HEK293 (cell line): Measurements from ENCODE around the gene WIPI1.

ENCODE experiments used
- CTCF ChIA-PET: fragments of 350-600 bp; formaldehyde crosslinking; extraction: SDS; loops from one replicate; lab custom pipeline; 2021; ENCODE audit warnings: antibody characterized with exemption; lab: Yijun Ruan, JAX
- POLR2A ChIA-PET: fragments of 300-600 bp; formaldehyde crosslinking; extraction: SDS; loops from one replicate; lab custom pipeline; 2020; ENCODE audit warnings: antibody characterized with exemption, inconsistent platforms; lab: Yijun Ruan, JAX
- H3K27ac ChIP-seq: fragments of 200-500 bp; sonication (Bioruptor generic); 2 replicates; pipeline ENCODE4 v1.5.1; 2014; ENCODE audit warnings: low read depth, low read length, control low read depth, inconsistent platforms; ENCODE audit errors: extremely low read depth
- H3K36me3 ChIP-seq, 2 experiments: fragments of 200-500 bp in 1 of 2; sonication (Bioruptor generic) in 1 of 2; 1 replicate in 1 of 2; 2 replicates in 1 of 2; pipeline ENCODE4 v1.5.1; 2014 to 2017; ENCODE audit warnings: inconsistent platforms in 2 of 2, low read length in 2 of 2; ENCODE audit not compliant: control insufficient read depth in 2 of 2, insufficient read depth in 1 of 2
- H3K4me1 ChIP-seq: fragments of 200-500 bp; sonication (Bioruptor generic); 2 replicates; pipeline ENCODE4 v1.5.1; 2014; ENCODE audit warnings: mild to moderate bottlenecking, low read length, inconsistent platforms; ENCODE audit not compliant: control insufficient read depth, insufficient read depth
- H3K4me3 ChIP-seq: 2 replicates; pipeline ENCODE4 v1.5.1; 2011; ENCODE audit warnings: low read depth, mild to moderate bottlenecking, control low read depth, low read length, moderate library complexity
- H3K9me3 ChIP-seq: fragments of 200-500 bp; sonication (Bioruptor generic); 2 replicates; pipeline ENCODE4 v1.5.1; 2014; ENCODE audit warnings: low read depth, low read length, inconsistent platforms; ENCODE audit not compliant: control insufficient read depth, insufficient read depth
- GLI4 ChIP-seq: fragments of 450-650 bp; formaldehyde crosslinking; IDR thresholded peaks from 2 replicates; pipeline ENCODE4 v1.5.1; 2016; ENCODE audit warnings: missing biosample characterization, missing genetic modification characterization
- IKZF3 ChIP-seq: fragments of 450-650 bp; IDR thresholded peaks from 2 replicates; pipeline ENCODE4 v1.5.0; 2018; ENCODE audit warnings: missing biosample characterization, mild to moderate bottlenecking, missing genetic modification characterization, moderate library complexity
- KLF10 ChIP-seq: fragments of 450-650 bp; IDR thresholded peaks from 2 replicates; pipeline ENCODE4 v1.5.1; 2018; ENCODE audit warnings: missing biosample characterization, mild to moderate bottlenecking, missing genetic modification characterization
- KLF8 ChIP-seq: fragments of 450-650 bp; formaldehyde crosslinking; IDR thresholded peaks from 2 replicates; pipeline ENCODE4 v1.5.1; 2016; ENCODE audit warnings: missing biosample characterization, missing genetic modification characterization
- KLF9 ChIP-seq: fragments of 450-650 bp; formaldehyde crosslinking; IDR thresholded peaks from 2 replicates; pipeline ENCODE4 v1.5.1; 2016; ENCODE audit warnings: missing biosample characterization, missing genetic modification characterization, low read depth
- SP7 ChIP-seq: fragments of 450-650 bp; formaldehyde crosslinking; IDR thresholded peaks from 2 replicates; pipeline ENCODE4 v1.5.1; 2016; ENCODE audit warnings: missing biosample characterization, missing genetic modification characterization
- ZBTB17 ChIP-seq: fragments of 450-650 bp; formaldehyde crosslinking; IDR thresholded peaks from 2 replicates; pipeline ENCODE4 v1.5.1; 2016; ENCODE audit warnings: missing biosample characterization, missing genetic modification characterization
- ZBTB20 ChIP-seq: fragments of 450-650 bp; formaldehyde crosslinking; IDR thresholded peaks from 2 replicates; pipeline ENCODE4 v1.5.1; 2016; ENCODE audit warnings: missing biosample characterization, missing genetic modification characterization
- ZBTB21 ChIP-seq: fragments of 450-650 bp; formaldehyde crosslinking; IDR thresholded peaks from 2 replicates; pipeline ENCODE4 v1.5.1; 2017; ENCODE audit warnings: missing biosample characterization, missing genetic modification characterization
- ZNF214 ChIP-seq: fragments of 450-650 bp; formaldehyde crosslinking; IDR thresholded peaks from 2 replicates; pipeline ENCODE4 v1.5.1; 2017; ENCODE audit warnings: missing biosample characterization, mild to moderate bottlenecking, missing genetic modification characterization, borderline replicate concordance
- ZNF335 ChIP-seq: fragments of 450-650 bp; formaldehyde crosslinking; conservative IDR thresholded peaks from 2 replicates; pipeline ENCODE4 v1.5.1; 2016; ENCODE audit warnings: missing biosample characterization, missing genetic modification characterization
- ZNF341 ChIP-seq: fragments of 450-650 bp; formaldehyde crosslinking; IDR thresholded peaks from 2 replicates; pipeline ENCODE4; 2016; ENCODE audit warnings: low read depth, missing biosample characterization, missing genetic modification characterization
- ZNF394 ChIP-seq: fragments of 450-650 bp; formaldehyde crosslinking; IDR thresholded peaks from 2 replicates; pipeline ENCODE4 v1.5.1; 2016; ENCODE audit warnings: missing biosample characterization, missing genetic modification characterization, mild to moderate bottlenecking, moderate library complexity, borderline replicate concordance
- ZNF473 ChIP-seq: fragments of 450-650 bp; formaldehyde crosslinking; IDR thresholded peaks from 2 replicates; pipeline ENCODE4 v1.5.1; 2017; ENCODE audit warnings: missing biosample characterization, missing genetic modification characterization
- ZNF585B ChIP-seq: fragments of 450-650 bp; formaldehyde crosslinking; IDR thresholded peaks from 2 replicates; pipeline ENCODE4 v1.5.1; 2016; ENCODE audit warnings: missing biosample characterization, missing genetic modification characterization
- ZNF600 ChIP-seq: fragments of 450-650 bp; formaldehyde crosslinking; IDR thresholded peaks from 2 replicates; pipeline ENCODE4 v1.5.1; 2016; ENCODE audit warnings: missing biosample characterization, missing genetic modification characterization
- ZNF629 ChIP-seq: fragments of 450-650 bp; formaldehyde crosslinking; IDR thresholded peaks from 2 replicates; pipeline ENCODE4 v1.5.1; 2017; ENCODE audit warnings: missing biosample characterization, missing genetic modification characterization
- ZNF660 ChIP-seq: fragments of 450-650 bp; IDR thresholded peaks from 2 replicates; pipeline ENCODE4 v1.5.1; 2018; ENCODE audit warnings: missing biosample characterization, mild to moderate bottlenecking, missing genetic modification characterization
- ZNF670 ChIP-seq: fragments of 450-650 bp; formaldehyde crosslinking; IDR thresholded peaks from 2 replicates; pipeline ENCODE4 v1.5.1; 2016; ENCODE audit warnings: missing biosample characterization, missing genetic modification characterization, low read depth
- ZXDB ChIP-seq: fragments of 450-650 bp; formaldehyde crosslinking; IDR thresholded peaks from 2 replicates; pipeline ENCODE4 v1.5.1; 2016; ENCODE audit warnings: missing biosample characterization, missing genetic modification characterization
- TF ChIP-seq, protein P1 (sequence below): fragments of 450-650 bp; formaldehyde crosslinking; optimal IDR thresholded peaks from 2 replicates; pipeline ENCODE3; 2016; ENCODE audit warnings: missing biosample characterization, mild to moderate bottlenecking, missing genetic modification characterization
- TF ChIP-seq, protein P2 (sequence below): fragments of 450-650 bp; formaldehyde crosslinking; IDR thresholded peaks from 2 replicates; pipeline ENCODE4 v1.5.1; 2016; ENCODE audit warnings: missing biosample characterization, missing genetic modification characterization
- TF ChIP-seq, protein P3 (sequence below): fragments of 450-650 bp; formaldehyde crosslinking; IDR thresholded peaks from 2 replicates; pipeline ENCODE4 v1.5.1; 2017; ENCODE audit warnings: missing biosample characterization, mild to moderate bottlenecking, missing genetic modification characterization, moderate library complexity
- TF ChIP-seq, protein P4 (sequence below): fragments of 450-650 bp; formaldehyde crosslinking; IDR thresholded peaks from 2 replicates; pipeline ENCODE4 v1.5.1; 2017; ENCODE audit warnings: missing biosample characterization, missing genetic modification characterization

The WIPI1 gene

DNA sequence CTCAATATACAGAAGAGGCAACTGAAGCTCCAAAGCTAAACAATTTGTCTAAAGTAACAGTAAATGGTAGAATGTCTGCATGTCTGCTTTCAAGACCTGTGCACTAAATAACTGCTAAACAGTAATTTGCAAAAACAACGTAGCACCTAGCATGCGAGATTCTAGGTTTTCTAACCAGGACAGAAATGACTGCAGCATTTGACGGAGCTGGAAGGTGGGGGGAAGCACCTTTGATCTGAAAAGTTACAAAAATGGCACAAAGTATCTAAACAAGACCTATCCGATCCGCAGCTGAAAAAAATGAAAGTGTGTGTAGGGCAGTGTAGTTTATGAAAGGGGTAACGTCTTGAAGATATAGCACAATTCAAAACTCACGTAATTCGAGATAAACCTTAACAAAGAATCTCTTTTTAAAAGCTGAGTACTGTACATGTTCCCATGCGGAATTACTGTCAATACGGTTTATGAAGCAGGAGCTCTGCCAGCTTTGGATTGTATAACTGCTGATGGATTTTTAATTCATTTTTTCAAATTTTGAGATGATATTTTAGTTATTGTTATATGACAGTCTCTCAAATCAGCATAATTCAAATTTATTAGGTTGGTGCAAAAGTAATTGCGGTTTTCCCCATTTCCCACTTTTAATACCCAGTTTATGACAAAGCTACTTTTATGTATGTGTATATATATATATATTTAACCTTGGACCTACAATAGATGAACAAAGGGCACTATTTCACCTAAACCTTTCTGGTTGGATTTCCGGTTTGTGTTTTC, 1.2 kb upstream of the WIPI1 start:
- POLR2A ChIA-PET = interaction anchor here (0.6 to 4.1 kb wide), 10 partner anchors 10 to 449 kb away, joined by 3 to 32 read pairs (median 5); partner anchors contain the start of genes AMZ2, KPNA2 and PRKAR1A
- H3K4me3 ChIP-seq = peak overlapping the region; percentile 42
- no peak for TF ChIP-seq GLI4 (tag by site-specific recombination)
- TF ChIP-seq ZBTB20 (tag by site-specific recombination) = 0 out of 2 replicates have a peak, but pooled peaks have one; percentile 21
- TF ChIP-seq ZNF214 (tag by site-specific recombination) = no peak
- H3K4me1 ChIP-seq = peaks cover 14% of the 10 kb centered on the region
- no peak overlapping the region for H3K27ac ChIP-seq
- CTCF ChIA-PET = interaction anchor here (0.6 to 4.5 kb wide), 17 partner anchors 9 to 372 kb away, joined by 3 to 35 read pairs (median 4); partner anchors contain the start of gene PRKAR1A
- no peaks in the 10 kb centered on the region for H3K36me3 ChIP-seq
- no peaks in the 10 kb centered on the region for H3K9me3 ChIP-seq

DNA sequence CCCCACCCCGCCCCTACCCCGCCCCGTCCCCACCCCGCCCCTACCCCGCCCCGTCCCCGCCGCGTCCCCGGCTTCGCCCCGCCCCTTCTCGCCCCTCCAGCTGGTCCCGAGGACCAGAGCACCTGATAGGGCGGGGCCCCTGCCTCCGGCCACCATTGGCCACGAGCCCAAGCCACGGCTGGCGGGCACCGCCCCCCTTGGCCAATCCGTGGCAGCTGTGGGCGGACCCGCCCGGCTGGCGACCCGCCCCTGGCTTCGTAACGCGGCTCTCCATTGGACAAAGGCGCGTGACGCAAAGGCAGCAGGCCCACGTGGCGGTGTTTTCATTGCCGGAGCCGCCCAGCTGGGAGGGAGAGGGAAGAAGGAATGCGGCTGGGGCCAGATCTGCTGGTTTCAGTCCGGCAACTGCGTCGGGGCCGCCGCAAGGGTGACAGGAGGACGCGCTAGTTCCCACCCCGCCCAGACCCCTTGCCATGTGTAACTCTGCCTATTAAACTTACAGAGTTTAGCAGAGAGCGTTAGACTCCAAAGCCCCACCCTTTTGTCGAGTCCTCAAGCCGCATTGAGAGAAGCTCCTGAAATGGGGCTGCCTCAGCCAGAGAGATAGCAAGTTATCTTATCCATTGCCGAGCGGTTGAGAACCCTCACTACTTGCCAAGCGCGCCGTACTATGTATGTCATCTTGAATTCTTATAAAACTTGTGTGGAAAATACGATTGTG, 403 bp upstream of the WIPI1 start:
- ChIA-PET CTCF (interaction anchor here (0.6 to 4.5 kb wide), 17 partner anchors 10 to 371 kb away, joined by 3 to 35 read pairs (median 4); partner anchors contain the start of gene PRKAR1A), POLR2A (interaction anchor here (0.6 to 4.1 kb wide), 14 partner anchors 10 to 449 kb away, joined by 3 to 32 read pairs (median 4); partner anchors contain the start of genes AMZ2, KPNA2 and PRKAR1A)
- peaks cover 14% of the 10 kb centered on the region for H3K4me1 ChIP-seq
- H3K27ac ChIP-seq = no peak overlapping the region
- no peaks in the 10 kb centered on the region for H3K9me3 ChIP-seq
- peak overlapping the region; percentile 42 for H3K4me3 ChIP-seq
- H3K36me3 ChIP-seq = no peaks in the 10 kb centered on the region
- TF ChIP-seq IKZF3 (tag by site-specific recombination) (peak; percentile 93), ZNF335 (tag by site-specific recombination) (peak; percentile 78), ZXDB (tag by site-specific recombination) (0 out of 2 replicates have a peak, but pooled peaks have one; percentile 33), KLF8 (tag by site-specific recombination) (peak; percentile 89; the same call in 1 of the 2 replicates), ZNF670 (no peak), ZBTB21 (tag by site-specific recombination) (peak; percentile 86), ZNF473 (tag by site-specific recombination) (no peak), ZNF629 (peak; percentile 92), ZNF341 (tag by site-specific recombination) (no peak; the same call in 1 of the 2 replicates), SP7 (tag by site-specific recombination) (peak; percentile 43), ZBTB17 (tag by site-specific recombination) (peak; percentile 70), ZNF660 (peak; percentile 77), KLF9 (tag by site-specific recombination) (peak; percentile 87), KLF10 (tag by site-specific recombination) (peak; percentile 100), ZNF394 (tag by site-specific recombination) (peak; percentile 25; the same call in 1 of the 2 replicates), ZNF600 (tag by site-specific recombination) (peak; percentile 20; the same call in 1 of the 2 replicates), ZNF585B (no peak)
- TF ChIP-seq, protein P1, sequence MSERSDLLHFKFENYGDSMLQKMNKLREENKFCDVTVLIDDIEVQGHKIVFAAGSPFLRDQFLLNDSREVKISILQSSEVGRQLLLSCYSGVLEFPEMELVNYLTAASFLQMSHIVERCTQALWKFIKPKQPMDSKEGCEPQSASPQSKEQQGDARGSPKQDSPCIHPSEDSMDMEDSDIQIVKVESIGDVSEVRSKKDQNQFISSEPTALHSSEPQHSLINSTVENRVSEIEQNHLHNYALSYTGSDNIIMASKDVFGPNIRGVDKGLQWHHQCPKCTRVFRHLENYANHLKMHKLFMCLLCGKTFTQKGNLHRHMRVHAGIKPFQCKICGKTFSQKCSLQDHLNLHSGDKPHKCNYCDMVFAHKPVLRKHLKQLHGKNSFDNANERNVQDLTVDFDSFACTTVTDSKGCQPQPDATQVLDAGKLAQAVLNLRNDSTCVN = peak; percentile 40
- TF ChIP-seq, protein P2, sequence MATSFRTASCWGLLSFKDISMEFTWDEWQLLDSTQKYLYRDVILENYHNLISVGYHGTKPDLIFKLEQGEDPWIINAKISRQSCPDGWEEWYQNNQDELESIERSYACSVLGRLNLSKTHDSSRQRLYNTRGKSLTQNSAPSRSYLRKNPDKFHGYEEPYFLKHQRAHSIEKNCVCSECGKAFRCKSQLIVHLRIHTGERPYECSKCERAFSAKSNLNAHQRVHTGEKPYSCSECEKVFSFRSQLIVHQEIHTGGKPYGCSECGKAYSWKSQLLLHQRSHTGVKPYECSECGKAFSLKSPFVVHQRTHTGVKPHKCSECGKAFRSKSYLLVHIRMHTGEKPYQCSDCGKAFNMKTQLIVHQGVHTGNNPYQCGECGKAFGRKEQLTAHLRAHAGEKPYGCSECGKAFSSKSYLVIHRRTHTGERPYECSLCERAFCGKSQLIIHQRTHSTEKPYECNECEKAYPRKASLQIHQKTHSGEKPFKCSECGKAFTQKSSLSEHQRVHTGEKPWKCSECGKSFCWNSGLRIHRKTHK (tag by site-specific recombination) = no peak
- TF ChIP-seq, protein P3, sequence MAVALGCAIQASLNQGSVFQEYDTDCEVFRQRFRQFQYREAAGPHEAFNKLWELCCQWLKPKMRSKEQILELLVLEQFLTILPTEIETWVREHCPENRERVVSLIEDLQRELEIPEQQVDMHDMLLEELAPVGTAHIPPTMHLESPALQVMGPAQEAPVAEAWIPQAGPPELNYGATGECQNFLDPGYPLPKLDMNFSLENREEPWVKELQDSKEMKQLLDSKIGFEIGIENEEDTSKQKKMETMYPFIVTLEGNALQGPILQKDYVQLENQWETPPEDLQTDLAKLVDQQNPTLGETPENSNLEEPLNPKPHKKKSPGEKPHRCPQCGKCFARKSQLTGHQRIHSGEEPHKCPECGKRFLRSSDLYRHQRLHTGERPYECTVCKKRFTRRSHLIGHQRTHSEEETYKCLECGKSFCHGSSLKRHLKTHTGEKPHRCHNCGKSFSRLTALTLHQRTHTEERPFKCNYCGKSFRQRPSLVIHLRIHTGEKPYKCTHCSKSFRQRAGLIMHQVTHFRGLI = no peak; the same call in 1 of the 2 replicates
- TF ChIP-seq, protein P4, sequence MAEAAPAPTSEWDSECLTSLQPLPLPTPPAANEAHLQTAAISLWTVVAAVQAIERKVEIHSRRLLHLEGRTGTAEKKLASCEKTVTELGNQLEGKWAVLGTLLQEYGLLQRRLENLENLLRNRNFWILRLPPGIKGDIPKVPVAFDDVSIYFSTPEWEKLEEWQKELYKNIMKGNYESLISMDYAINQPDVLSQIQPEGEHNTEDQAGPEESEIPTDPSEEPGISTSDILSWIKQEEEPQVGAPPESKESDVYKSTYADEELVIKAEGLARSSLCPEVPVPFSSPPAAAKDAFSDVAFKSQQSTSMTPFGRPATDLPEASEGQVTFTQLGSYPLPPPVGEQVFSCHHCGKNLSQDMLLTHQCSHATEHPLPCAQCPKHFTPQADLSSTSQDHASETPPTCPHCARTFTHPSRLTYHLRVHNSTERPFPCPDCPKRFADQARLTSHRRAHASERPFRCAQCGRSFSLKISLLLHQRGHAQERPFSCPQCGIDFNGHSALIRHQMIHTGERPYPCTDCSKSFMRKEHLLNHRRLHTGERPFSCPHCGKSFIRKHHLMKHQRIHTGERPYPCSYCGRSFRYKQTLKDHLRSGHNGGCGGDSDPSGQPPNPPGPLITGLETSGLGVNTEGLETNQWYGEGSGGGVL = 0 out of 2 replicates have a peak, but pooled peaks have one; percentile 16
